DMS 273 (cell line): ENCODE measurements around the gene TNFSF10.

ENCODE experiments used
- DNase-seq: peaks from one replicate; lab custom pipeline; 2025; ENCODE audit not compliant: unreplicated experiment; lab: John Stamatoyannopoulos, UW

The TNFSF10 gene

GRCh38 chr3:172518929-172519640, 4.1 kb downstream of the TNFSF10 start:
- DNase-seq, result no peak

DNA sequence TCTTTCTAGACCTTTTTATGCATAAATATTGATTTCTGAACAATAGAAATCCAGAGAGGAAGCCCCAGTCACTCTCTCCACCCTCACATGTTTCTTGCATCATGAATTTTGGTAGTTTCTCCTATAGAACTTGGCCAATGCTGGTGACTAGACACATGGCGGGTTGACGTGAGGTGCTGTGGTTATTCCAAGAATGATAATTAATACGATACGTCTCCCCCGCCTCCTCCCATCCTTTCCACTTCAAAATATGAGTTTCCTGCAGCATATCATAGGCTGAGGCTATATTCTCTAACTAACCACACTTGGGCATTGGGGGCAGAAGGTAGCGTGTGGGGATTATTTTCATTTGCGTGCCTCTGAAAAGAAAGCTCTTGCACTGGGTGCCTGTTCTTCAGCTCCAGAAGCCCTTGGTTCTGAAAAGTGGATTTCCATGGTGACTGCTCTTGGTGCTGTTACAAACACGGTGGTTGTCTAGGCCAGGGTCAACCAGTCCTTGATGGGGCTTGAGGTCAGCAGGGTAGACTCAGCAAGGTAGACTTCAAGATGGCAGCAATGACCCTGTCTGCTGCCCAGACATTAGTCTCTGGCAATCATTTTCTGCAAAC, 5.3 kb downstream of the TNFSF10 start:
- no peak for DNase-seq

GRCh38 chr3:172516318-172517214, 6.7 kb downstream of the TNFSF10 start:
- no peak for DNase-seq

DNA sequence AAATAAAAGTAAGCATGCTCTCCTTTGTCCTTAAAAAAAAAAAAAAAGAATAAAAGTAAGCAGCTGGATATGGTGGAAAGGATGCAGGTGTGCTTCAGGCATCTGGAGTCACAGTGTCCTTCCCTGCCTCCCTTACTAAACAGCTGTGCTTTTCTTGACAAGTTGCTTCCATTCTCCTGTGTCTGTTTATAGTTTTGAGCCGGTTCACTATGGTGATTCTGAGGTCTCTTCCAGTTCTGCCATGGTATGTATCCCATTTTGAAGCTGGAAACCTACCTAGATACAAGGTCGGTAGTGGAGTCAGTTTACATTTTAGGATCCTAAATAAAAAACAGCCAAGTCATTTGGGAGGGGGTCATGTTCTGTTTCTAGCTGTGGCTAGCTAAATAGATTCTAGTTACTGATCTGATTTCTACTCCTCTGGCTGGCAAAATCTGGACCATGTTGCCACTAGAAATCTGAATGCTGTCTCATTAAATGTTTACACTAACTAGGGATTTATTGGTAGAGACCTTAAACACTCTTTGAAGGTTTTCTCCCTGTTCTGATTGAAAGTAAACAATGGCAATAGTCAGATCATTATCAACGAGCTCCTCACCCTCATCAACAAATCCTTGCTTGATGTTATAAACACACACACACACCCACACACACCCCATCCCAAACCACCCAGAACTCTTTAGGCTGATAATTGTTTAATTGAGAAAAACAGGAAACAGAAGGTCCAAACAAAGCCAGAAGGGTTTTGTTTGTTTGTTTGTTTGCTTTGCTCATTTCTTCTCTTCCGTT, 7.9 kb downstream of the TNFSF10 start:
- DNase-seq, result no peak

DNA sequence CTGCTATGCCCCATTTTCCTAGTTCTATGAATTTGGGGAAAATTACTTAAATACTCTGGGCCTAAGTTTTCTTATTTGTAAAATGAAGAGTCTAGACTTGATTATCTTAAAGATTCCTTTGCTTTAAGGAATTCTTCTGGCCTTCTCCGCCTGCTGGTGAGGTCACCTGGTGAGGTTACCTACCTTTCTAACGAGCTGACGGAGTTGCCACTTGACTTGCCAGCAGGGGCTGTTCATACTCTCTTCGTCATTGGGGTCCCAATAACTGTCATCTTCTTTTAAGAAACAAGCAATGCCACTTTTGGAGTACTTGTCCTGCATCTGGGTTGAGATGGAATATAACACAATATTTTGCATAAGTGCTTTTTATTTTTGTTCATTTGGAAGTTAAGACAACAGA, 8.6 kb downstream of the TNFSF10 start:
- no peak for DNase-seq

DNA sequence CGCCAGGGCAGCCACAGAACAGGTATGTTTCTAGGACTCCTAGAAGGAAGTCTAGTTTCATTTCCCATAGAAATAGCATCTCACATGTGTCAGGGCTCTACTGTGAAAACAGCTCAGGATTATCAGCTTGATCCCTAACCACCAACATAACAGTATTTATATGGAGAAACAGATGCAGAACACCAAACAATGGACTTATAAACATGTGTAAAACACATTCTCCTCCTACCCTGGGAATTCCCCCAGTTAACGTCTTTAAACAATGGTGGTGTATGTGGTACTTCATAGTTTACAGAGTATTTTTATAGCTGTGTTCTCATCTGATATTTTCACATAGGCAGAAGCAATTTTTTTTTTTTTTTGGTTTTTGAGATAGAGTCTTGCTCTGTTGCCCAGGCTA, 9.7 kb downstream of the TNFSF10 start:
- no peak for DNase-seq

DNA sequence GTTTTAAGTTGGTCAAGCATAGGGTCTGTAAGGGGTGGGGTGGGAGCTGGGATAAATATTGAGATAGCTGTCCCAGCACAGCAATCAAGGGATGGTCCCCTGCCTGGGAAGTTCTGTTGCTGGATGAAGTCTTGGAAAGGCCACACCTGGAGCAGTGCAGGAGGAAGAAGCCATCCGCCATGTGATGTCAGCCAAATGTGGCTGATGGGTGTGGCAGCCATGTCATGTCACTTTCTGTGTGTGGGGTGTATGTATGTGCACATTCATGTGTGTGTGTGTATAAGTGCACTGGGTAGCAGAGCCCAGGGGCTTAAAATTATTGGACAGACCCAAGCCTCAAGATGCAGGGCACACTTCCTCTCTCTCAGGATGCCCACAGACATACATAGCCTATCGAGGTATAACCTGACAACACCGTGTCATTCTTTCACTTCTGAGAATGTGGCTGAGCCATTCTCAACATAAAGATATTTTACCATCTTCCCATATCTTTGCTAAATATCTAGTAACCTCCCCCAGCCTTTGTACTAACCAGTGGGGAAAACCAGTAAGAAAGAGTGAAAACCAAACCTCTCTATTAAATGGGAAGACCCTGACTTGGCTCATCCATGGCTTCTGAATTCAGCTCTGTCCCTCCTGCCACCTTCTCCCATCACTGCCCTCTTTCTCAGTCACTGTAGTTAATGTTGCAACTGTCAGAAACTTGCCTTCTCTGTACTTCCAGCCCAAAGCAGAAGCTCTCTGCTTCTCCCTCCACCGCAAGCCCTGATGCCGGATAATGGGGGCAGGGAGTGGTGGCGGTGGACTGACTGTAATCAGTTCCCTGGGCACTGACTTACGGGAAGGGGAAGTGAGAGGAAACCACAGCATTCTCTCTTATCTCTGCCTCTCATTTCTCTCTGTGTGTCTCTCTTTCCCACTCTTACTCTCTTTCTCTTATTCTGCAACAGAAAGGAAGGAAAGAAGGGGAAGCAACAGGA, 11.2 kb downstream of the TNFSF10 start:
- DNase-seq, result no peak

GRCh38 chr3:172506094-172506493, 17.1 kb downstream of the TNFSF10 start:
- DNase-seq, result no peak

- no peak for DNase-seq
These were observed 21.7 kb downstream of the TNFSF10 start for GRCh38 chr3:172501540-172501939.

GRCh38 chr3:172490198-172490669, 33.0 kb downstream of the TNFSF10 start:
- DNase-seq, result peak; percentile 89

GRCh38 chr3:172478116-172478515, 45.1 kb downstream of the TNFSF10 start:
- no peak for DNase-seq

DNA sequence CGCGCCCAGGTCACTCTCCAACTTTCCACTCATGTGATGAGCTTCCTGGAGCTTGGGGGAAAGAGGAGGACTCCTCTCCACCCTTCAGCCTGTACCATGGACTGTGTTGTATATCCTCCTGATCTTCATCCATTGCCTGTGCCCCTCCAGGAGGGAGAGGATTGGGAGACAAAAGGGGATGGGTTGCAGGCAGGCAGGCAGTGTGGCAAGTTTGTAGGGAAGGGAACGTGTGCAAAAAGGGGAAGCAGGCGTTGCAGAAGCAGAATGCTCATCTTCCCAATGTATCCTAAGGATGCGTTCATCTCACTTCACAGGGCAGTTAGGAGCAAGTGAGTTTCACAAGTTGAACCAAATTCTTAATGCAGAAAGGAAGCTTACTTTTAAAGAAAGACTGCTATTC, 46.9 kb downstream of the TNFSF10 start:
- no peak for DNase-seq

- DNase-seq, result no peak
These were observed 47.5 kb downstream of the TNFSF10 start for GRCh38 chr3:172475703-172476102.

- DNase-seq, result no peak
These were observed 51.3 kb downstream of the TNFSF10 start for GRCh38 chr3:172471903-172472302.

DNA sequence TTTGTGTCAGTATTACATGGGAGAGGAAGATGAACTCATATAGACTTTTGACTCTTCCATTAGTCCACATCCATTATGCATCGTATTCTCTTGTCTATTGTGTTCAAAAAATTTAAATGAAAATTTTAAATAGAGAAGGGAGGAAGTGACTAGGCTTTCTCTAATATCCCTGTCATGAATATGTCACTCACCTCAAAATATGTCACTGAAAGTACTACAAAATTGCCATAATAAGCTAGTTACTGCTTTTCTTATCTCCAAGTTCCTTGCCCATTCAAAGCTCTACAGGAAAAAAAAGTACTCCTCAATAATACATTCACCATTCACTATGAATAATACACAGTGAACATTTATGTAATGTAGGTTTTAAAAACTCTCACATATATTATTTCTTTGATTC, 52.6 kb downstream of the TNFSF10 start:
- DNase-seq, result no peak

DNA sequence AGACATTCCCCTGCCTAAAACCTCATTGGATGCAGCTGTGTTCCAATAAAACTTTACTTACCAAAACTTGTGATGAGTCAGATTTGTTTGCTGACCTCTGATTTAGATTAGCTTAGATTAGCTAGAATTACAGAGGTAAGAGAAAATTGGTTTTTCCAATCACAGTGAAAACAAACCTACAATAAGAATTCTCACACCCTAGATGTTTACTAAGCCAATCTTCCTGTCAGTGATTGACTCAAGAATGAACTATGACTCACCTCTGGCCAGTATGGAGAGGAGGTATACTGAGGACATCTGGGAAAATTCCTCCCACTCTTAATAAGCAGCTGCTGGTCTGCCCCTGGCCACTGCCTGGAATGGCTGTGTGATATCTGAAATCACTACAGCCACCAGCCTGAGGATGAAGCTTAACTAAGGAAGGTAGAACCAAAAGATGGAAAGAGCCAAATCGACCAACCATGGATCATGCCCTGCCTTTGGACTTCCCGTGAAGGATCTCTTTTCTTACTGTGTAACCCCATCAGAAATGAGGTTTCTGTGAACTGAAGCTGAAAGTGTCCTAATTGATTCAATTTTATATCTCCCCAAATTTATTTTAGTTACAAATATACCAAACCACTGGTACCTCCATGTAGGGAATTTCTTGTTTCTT, 55.9 kb downstream of the TNFSF10 start:
- peak; percentile 53 for DNase-seq

DNA sequence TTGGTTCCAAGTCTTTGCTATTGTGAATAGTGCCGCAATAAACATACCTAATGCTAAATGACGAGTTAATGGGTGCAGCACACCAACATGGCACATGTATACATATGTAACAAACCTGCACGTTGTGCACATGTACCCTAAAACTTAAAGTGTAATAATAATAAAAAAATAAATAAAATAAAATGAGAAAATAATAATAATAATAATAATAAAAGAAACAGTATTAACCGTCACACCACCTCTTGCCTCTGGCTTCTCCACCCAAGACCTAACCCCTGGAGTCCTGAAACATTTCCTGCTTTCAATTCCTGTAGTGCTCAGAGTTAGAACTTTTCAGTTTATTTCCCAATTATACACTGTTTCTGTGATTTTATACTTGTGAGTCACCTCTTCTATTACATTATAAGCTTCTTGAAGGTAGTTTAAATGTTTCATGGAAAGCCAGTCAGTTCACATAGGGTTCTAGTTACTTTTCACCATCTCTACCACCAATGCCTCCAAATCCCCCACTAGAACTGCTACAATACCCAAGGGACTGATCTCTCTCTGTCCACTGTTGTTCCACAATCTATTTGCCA, 56.6 kb downstream of the TNFSF10 start:
- DNase-seq, result no peak

GRCh38 chr3:172465281-172465680, 57.9 kb downstream of the TNFSF10 start:
- DNase-seq, result peak; percentile 14

DNA sequence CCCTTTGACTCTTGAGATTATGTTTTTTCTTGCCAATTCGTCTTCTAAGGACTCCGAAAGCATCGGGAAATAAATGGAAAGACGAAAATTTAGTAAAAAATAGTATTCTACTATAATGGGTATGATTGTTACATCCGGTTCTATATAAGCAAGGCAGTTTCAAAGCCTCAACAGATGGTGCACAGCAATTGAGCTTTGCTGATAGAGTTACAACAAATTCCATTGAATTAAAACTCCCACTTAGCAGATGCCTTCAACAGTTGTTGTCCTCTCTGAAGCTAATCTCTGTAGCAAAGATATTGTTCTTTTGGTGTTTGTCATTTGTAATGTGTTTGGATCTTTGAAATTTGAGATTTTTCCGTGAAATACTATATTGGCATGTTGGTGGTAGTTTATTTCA, 58.9 kb downstream of the TNFSF10 start:
- DNase-seq, result peak; percentile 90
